Measurements from ENCODE around the gene MCTS1. TPM values are rescaled to one million over a fixed set of nuclear protein-coding genes. Genes with fewer than 3 reads are reported as not detected.

MCTS1 gene, protein sequence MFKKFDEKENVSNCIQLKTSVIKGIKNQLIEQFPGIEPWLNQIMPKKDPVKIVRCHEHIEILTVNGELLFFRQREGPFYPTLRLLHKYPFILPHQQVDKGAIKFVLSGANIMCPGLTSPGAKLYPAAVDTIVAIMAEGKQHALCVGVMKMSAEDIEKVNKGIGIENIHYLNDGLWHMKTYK
- polyA plus RNA-seq (ENCODE audit: low read depth in 6 of 6), result 100 to 1,000 TPM in 2 of 6 donors, 10 to 100 TPM in 4; 73.7 to 106 (median 89.8) TPM

DNA sequence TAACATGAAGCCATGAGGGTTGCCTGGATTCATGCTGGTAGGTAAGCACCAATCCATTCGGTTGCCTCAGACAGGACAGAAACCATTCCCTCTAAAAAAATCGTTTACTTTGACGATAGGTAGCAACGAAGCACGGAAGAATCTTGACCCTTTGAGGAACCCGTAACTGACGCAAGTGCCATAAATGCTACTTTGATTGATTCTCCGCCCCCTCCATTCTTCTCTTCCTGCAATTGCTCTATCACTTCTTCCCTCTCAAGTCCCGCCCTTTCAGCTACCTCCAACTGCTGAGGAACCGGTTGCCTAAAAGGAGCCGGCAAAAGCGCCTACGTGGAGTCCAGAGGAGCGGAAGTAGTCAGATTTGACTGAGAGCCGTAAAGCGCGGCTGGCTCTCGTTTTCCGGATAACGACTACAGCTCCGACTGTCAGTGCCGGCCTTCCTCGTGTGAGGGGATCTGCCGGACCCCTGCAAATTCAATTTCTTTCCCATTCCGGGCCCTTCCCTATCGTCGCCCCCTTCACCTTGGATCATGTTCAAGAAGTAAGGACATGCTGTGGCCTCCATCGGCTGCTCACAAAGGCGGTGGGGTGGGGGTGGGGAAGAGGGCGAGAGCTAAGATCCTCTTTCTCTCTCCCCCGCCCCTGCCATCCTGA is at the start of gene MCTS1:
TSS of gene MCTS1 (plus strand) at position 395 of the 654 bp plus-strand sequence. CDS start at position 531, 136 bp downstream.
- Mint-ChIP-seq H3K27me3 (no peaks in the 10 kb centered on the region), H3K9me3 (peaks cover 0 to 11% (median 0%) of the 10 kb centered on the region in 7 donors), H3K4me3 (peak within 1 kb of the TSS; percentile 90 to 99 (median 95)), H3K36me3 (peaks cover 0 to 8% of the 10 kb centered on the region in 2 donors), H3K4me1 (peaks cover 4 to 7% (median 5%) of the 10 kb centered on the region in 3 donors), H3K27ac (peak within 1 kb of the TSS; percentile 95 to 98 (median 97))
- DNase-seq (peak; percentile 77), ATAC-seq (ENCODE audit: low read depth in 2 of 2) (peak; percentile 85 to 90)

- no peak for DNase-seq
- Mint-ChIP-seq H3K27ac (peak overlapping the region in 1 of 6 donors; percentile 60), H3K4me1 (peaks cover 0 to 6% (median 4%) of the 10 kb centered on the region in 3 donors), H3K27me3 (no peaks in the 10 kb centered on the region), H3K4me3 (no peak overlapping the region), H3K36me3 (peaks cover 0 to 9% of the 10 kb centered on the region in 2 donors), H3K9me3 (peaks cover 0 to 3% (median 0%) of the 10 kb centered on the region in 7 donors)
- ATAC-seq (ENCODE audit: low read depth in 2 of 2), result no peak
These were observed 47.6 kb upstream of the MCTS1 start for GRCh38 chrX:120556251-120556650.

DNA sequence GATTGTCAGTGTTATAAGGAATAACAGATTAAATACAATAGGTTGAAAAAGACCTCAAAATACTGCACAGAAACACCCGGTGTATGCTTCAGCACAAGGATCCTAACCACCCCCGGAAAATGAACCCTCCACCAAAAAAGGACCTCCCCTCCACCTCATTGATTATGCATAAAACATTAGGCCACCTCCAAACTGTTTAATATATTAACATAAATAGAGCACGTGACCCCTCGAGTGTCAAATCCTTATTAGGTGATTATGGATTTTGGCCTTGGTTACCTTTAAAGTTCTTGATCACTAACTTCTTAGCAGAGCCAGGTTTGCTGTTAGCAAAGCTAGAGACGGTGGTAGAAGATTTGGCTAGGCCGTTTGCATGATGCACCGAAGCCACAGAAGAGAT is 44.1 kb upstream of the MCTS1 start:
- peaks cover 0 to 3% (median 0%) of the 10 kb centered on the region in 7 donors for H3K9me3 Mint-ChIP-seq
- peaks cover 6 to 15% (median 11%) of the 10 kb centered on the region in 3 donors for H3K4me1 Mint-ChIP-seq
- ATAC-seq (ENCODE audit: low read depth in 2 of 2), result no peak
- H3K4me3 Mint-ChIP-seq, result peak overlapping the region; percentile 93 to 100 (median 97)
- H3K36me3 Mint-ChIP-seq, result peaks cover 0 to 9% of the 10 kb centered on the region in 2 donors
- H3K27ac Mint-ChIP-seq, result peak overlapping the region; percentile 95 to 99 (median 97)
- H3K27me3 Mint-ChIP-seq, result no peaks in the 10 kb centered on the region
- DNase-seq, result peak; percentile 3

DNA sequence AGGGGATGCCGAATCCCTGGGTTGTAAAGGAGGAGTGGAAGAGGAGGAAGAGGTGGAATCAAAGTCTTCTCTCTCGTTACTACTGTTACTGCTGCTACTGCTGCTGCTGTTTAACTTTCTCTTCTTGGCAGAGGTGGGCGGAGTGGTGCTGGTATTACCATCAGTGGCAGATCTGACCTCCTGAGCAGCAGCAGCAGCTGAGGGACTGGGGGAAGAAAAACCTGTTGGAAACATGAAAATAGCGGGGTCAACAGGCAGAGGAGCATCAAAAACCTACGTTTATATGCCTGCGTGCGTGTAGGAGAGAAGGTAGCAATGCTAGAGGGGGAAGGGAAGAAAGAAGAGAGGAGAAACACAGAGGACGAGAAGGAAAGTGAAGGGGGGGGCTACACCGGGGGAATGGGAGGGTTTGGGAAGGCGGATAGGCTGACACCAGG is 43.5 kb upstream of the MCTS1 start:
- Mint-ChIP-seq H3K4me3 (peak overlapping the region; percentile 93 to 100 (median 97)), H3K27ac (peak overlapping the region; percentile 95 to 99 (median 97)), H3K9me3 (peaks cover 0 to 3% (median 0%) of the 10 kb centered on the region in 7 donors), H3K36me3 (peaks cover 0 to 9% of the 10 kb centered on the region in 2 donors), H3K27me3 (no peaks in the 10 kb centered on the region), H3K4me1 (peaks cover 6 to 15% (median 11%) of the 10 kb centered on the region in 3 donors)
- DNase-seq (peak; percentile 24), ATAC-seq (ENCODE audit: low read depth in 2 of 2) (peak; percentile 20 to 25)

GRCh38 chrX:120560842-120561633 is 42.9 kb upstream of the MCTS1 start, which contains the start of gene CUL4B:
Gene CUL4B, minus strand, starts transcription at chrX:120560962. Its CDS starts 324 bp downstream, at chrX:120560638.
- DNase-seq (peak; percentile 88), ATAC-seq (ENCODE audit: low read depth in 2 of 2) (peak; percentile 89 to 90)
- Mint-ChIP-seq H3K4me3 (peak within 1 kb of the TSS; percentile 93 to 100 (median 97)), H3K27me3 (no peaks in the 10 kb centered on the region), H3K4me1 (peaks cover 6 to 15% (median 11%) of the 10 kb centered on the region in 3 donors), H3K27ac (peak within 1 kb of the TSS; percentile 96 to 99 (median 98)), H3K36me3 (peaks cover 0 to 9% of the 10 kb centered on the region in 2 donors), H3K9me3 (peaks cover 0 to 3% (median 0%) of the 10 kb centered on the region in 7 donors)

- Mint-ChIP-seq H3K36me3 (peaks cover 0 to 9% of the 10 kb centered on the region in 2 donors), H3K4me3 (peak overlapping the region; percentile 93 to 100 (median 97)), H3K27me3 (no peaks in the 10 kb centered on the region), H3K4me1 (peaks cover 6 to 15% (median 11%) of the 10 kb centered on the region in 3 donors), H3K27ac (peak overlapping the region; percentile 95 to 99 (median 98)), H3K9me3 (peaks cover 0 to 3% (median 0%) of the 10 kb centered on the region in 7 donors)
- no peak for DNase-seq
- ATAC-seq (ENCODE audit: low read depth in 2 of 2), result no peak
These were observed 42.0 kb upstream of the MCTS1 start for GRCh38 chrX:120561634-120562568.

- Mint-ChIP-seq H3K27me3 (no peaks in the 10 kb centered on the region), H3K36me3 (peaks cover 0 to 9% of the 10 kb centered on the region in 2 donors), H3K27ac (peak overlapping the region in 2 of 6 donors; percentile 90 to 99), H3K4me1 (peaks cover 6 to 15% (median 11%) of the 10 kb centered on the region in 3 donors), H3K9me3 (peaks cover 0 to 3% (median 0%) of the 10 kb centered on the region in 7 donors), H3K4me3 (peak overlapping the region in 2 of 8 donors; percentile 16 to 93)
- ATAC-seq (ENCODE audit: low read depth in 2 of 2), result no peak
- DNase-seq, result no peak
These were observed 41.4 kb upstream of the MCTS1 start for GRCh38 chrX:120562569-120562926.

DNA sequence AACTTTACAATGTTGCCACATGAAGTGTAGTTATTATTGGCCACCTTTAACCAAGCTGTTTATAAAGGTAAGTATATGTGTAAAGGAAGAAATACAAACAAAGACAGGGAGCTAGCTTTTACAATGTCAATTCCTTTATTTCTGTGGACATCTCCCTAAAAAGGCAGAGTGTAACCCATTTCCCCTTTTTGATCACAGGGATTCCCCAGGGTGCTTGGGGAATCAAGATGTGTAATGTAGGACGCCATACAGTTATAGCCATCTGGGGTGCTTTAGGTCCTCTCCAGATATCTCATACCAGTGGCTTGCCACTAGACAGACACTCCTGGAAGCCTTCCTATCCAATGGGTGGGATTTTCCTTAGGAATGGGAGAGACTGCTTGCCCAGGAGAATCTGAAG is 39.0 kb upstream of the MCTS1 start:
- Mint-ChIP-seq H3K4me3 (no peak overlapping the region), H3K9me3 (peaks cover 0 to 3% (median 0%) of the 10 kb centered on the region in 7 donors), H3K27me3 (no peaks in the 10 kb centered on the region), H3K36me3 (peaks cover 0 to 9% of the 10 kb centered on the region in 2 donors), H3K27ac (peak overlapping the region in 1 of 6 donors; percentile 90), H3K4me1 (peaks cover 5 to 15% (median 6%) of the 10 kb centered on the region in 3 donors)
- DNase-seq (no peak), ATAC-seq (ENCODE audit: low read depth in 2 of 2) (no peak)

GRCh38 chrX:120566817-120567216 is 37.1 kb upstream of the MCTS1 start:
- Mint-ChIP-seq H3K4me3 (no peak overlapping the region), H3K27me3 (no peaks in the 10 kb centered on the region), H3K27ac (peak overlapping the region in 1 of 6 donors; percentile 57), H3K4me1 (peaks cover 5 to 6% (median 6%) of the 10 kb centered on the region in 3 donors), H3K36me3 (no peaks in the 10 kb centered on the region), H3K9me3 (peaks cover 0 to 5% (median 2%) of the 10 kb centered on the region in 7 donors)
- ATAC-seq (ENCODE audit: low read depth in 2 of 2), result no peak
- no peak for DNase-seq

GRCh38 chrX:120568035-120568434 is 35.9 kb upstream of the MCTS1 start:
- no peaks in the 10 kb centered on the region for H3K36me3 Mint-ChIP-seq

GRCh38 chrX:120568609-120569008 is 35.3 kb upstream of the MCTS1 start:
- ATAC-seq (ENCODE audit: low read depth in 2 of 2), result no peak
- H3K4me1 Mint-ChIP-seq, result no peaks in the 10 kb centered on the region
- no peak overlapping the region for H3K4me3 Mint-ChIP-seq
- no peak overlapping the region for H3K27ac Mint-ChIP-seq
- no peak for DNase-seq
- no peaks in the 10 kb centered on the region for H3K27me3 Mint-ChIP-seq
- H3K9me3 Mint-ChIP-seq, result peaks cover 0 to 5% (median 3%) of the 10 kb centered on the region in 7 donors
- no peaks in the 10 kb centered on the region for H3K36me3 Mint-ChIP-seq

More at GRCh38 chrX:120568035-120568434, 35.9 kb upstream of the MCTS1 start:
- Mint-ChIP-seq H3K4me1 (no peaks in the 10 kb centered on the region), H3K27me3 (no peaks in the 10 kb centered on the region), H3K27ac (no peak overlapping the region), H3K4me3 (no peak overlapping the region), H3K9me3 (peaks cover 0 to 5% (median 3%) of the 10 kb centered on the region in 7 donors)
- DNase-seq, result no peak
- ATAC-seq (ENCODE audit: low read depth in 2 of 2), result no peak

- no peak for ATAC-seq (ENCODE audit: low read depth in 2 of 2)
- H3K4me3 Mint-ChIP-seq, result no peak overlapping the region
- H3K4me1 Mint-ChIP-seq, result no peaks in the 10 kb centered on the region
- H3K27ac Mint-ChIP-seq, result peak overlapping the region in 1 of 6 donors; percentile 33
- DNase-seq, result no peak
- no peaks in the 10 kb centered on the region for H3K36me3 Mint-ChIP-seq
- no peaks in the 10 kb centered on the region for H3K27me3 Mint-ChIP-seq
- peaks cover 0 to 5% (median 3%) of the 10 kb centered on the region in 7 donors for H3K9me3 Mint-ChIP-seq
These were observed 33.8 kb upstream of the MCTS1 start for GRCh38 chrX:120570011-120570600.

Data from naive B cell (primary cell).